Stimulated activated naive CD8-positive, alpha-beta T cell treated with anti-CD3 and anti-CD28 coated beads, Interleukin-15, Interleukin-2, amounts not matched to agents 100 ng/mL and 50 ng/mL, for 24 hours (primary cell): ENCODE results near the gene MAML3.

Source experiments
- H3K27ac Mint-ChIP-seq: one replicate; pipeline ENCODE4 v1.8.0; 2021; ENCODE audit warnings: mild to moderate bottlenecking, mixed read lengths
- H3K27me3 Mint-ChIP-seq: one replicate; pipeline ENCODE4 v1.8.0; 2021; ENCODE audit warnings: mixed read lengths
- H3K36me3 Mint-ChIP-seq: one replicate; pipeline ENCODE4 v1.8.0; 2021; ENCODE audit warnings: low read depth, mixed read lengths
- H3K4me1 Mint-ChIP-seq: one replicate; pipeline ENCODE4 v1.8.0; 2021; ENCODE audit warnings: low read depth, mixed read lengths
- H3K4me3 Mint-ChIP-seq: one replicate; pipeline ENCODE4 v1.8.0; 2021; ENCODE audit warnings: mild to moderate bottlenecking, mixed read lengths
- H3K9me3 Mint-ChIP-seq: one replicate; pipeline ENCODE4 v1.8.0; 2021; ENCODE audit warnings: mixed read lengths

Gene MAML3

GRCh38 chr4:139916041-139916440 is 237.9 kb downstream of the MAML3 start:
- Mint-ChIP-seq H3K36me3 (no peaks in the 10 kb centered on the region), H3K27ac (no peak overlapping the region), H3K4me3 (no peak overlapping the region), H3K27me3 (no peaks in the 10 kb centered on the region), H3K4me1 (no peaks in the 10 kb centered on the region), H3K9me3 (no peaks in the 10 kb centered on the region)

- H3K4me3 Mint-ChIP-seq: no peak overlapping the region
- no peaks in the 10 kb centered on the region for H3K36me3 Mint-ChIP-seq
- no peak overlapping the region for H3K27ac Mint-ChIP-seq
- H3K4me1 Mint-ChIP-seq: no peaks in the 10 kb centered on the region
- H3K27me3 Mint-ChIP-seq: no peaks in the 10 kb centered on the region
- H3K9me3 Mint-ChIP-seq: no peaks in the 10 kb centered on the region
Measured at GRCh38 chr4:139915037-139915436, 238.9 kb downstream of the MAML3 start.

GRCh38 chr4:139913995-139914598 is 239.9 kb downstream of the MAML3 start:
- Mint-ChIP-seq H3K27ac (no peak overlapping the region), H3K36me3 (no peaks in the 10 kb centered on the region), H3K27me3 (no peaks in the 10 kb centered on the region), H3K4me3 (no peak overlapping the region), H3K9me3 (no peaks in the 10 kb centered on the region), H3K4me1 (no peaks in the 10 kb centered on the region)

- Mint-ChIP-seq H3K9me3 (no peaks in the 10 kb centered on the region), H3K27ac (no peak overlapping the region), H3K4me1 (no peaks in the 10 kb centered on the region), H3K36me3 (no peaks in the 10 kb centered on the region), H3K27me3 (no peaks in the 10 kb centered on the region), H3K4me3 (no peak overlapping the region)
Measured at GRCh38 chr4:139913398-139913990, 240.5 kb downstream of the MAML3 start.

- Mint-ChIP-seq H3K27me3 (no peaks in the 10 kb centered on the region), H3K36me3 (no peaks in the 10 kb centered on the region), H3K4me3 (no peak overlapping the region), H3K27ac (no peak overlapping the region), H3K9me3 (no peaks in the 10 kb centered on the region), H3K4me1 (no peaks in the 10 kb centered on the region)
Measured at GRCh38 chr4:139912445-139912844, 241.5 kb downstream of the MAML3 start.

- Mint-ChIP-seq H3K9me3 (no peaks in the 10 kb centered on the region), H3K4me1 (no peaks in the 10 kb centered on the region), H3K27me3 (no peaks in the 10 kb centered on the region), H3K36me3 (no peaks in the 10 kb centered on the region), H3K27ac (no peak overlapping the region), H3K4me3 (no peak overlapping the region)
Measured at GRCh38 chr4:139910106-139910505, 243.9 kb downstream of the MAML3 start.

GRCh38 chr4:139908636-139909437 is 245.1 kb downstream of the MAML3 start:
- Mint-ChIP-seq H3K27me3 (no peaks in the 10 kb centered on the region), H3K4me1 (no peaks in the 10 kb centered on the region), H3K27ac (no peak overlapping the region), H3K4me3 (no peak overlapping the region), H3K36me3 (peaks cover 4% of the 10 kb centered on the region), H3K9me3 (peaks cover 4% of the 10 kb centered on the region)

- Mint-ChIP-seq H3K4me1 (no peaks in the 10 kb centered on the region), H3K36me3 (peaks cover 4% of the 10 kb centered on the region), H3K4me3 (no peak overlapping the region), H3K9me3 (peaks cover 4% of the 10 kb centered on the region), H3K27ac (no peak overlapping the region), H3K27me3 (no peaks in the 10 kb centered on the region)
Measured at GRCh38 chr4:139907001-139907809, 246.8 kb downstream of the MAML3 start.

- no peak overlapping the region for H3K4me3 Mint-ChIP-seq
- H3K4me1 Mint-ChIP-seq: no peaks in the 10 kb centered on the region
- no peaks in the 10 kb centered on the region for H3K27me3 Mint-ChIP-seq
- H3K27ac Mint-ChIP-seq: no peak overlapping the region
- peaks cover 4% of the 10 kb centered on the region for H3K36me3 Mint-ChIP-seq
- peaks cover 4% of the 10 kb centered on the region for H3K9me3 Mint-ChIP-seq
Measured at GRCh38 chr4:139905489-139905888, 248.5 kb downstream of the MAML3 start.

- Mint-ChIP-seq H3K27me3 (no peaks in the 10 kb centered on the region), H3K27ac (no peak overlapping the region), H3K4me1 (no peaks in the 10 kb centered on the region), H3K9me3 (peaks cover 4% of the 10 kb centered on the region), H3K4me3 (no peak overlapping the region), H3K36me3 (peaks cover 4% of the 10 kb centered on the region)
Measured at GRCh38 chr4:139904406-139904805, 249.6 kb downstream of the MAML3 start.

GRCh38 chr4:139903845-139904244 is 250.1 kb downstream of the MAML3 start:
- H3K36me3 Mint-ChIP-seq: peaks cover 4% of the 10 kb centered on the region
- H3K4me3 Mint-ChIP-seq: no peak overlapping the region
- H3K27ac Mint-ChIP-seq: no peak overlapping the region
- no peaks in the 10 kb centered on the region for H3K4me1 Mint-ChIP-seq
- no peaks in the 10 kb centered on the region for H3K27me3 Mint-ChIP-seq
- H3K9me3 Mint-ChIP-seq: peaks cover 4% of the 10 kb centered on the region

GRCh38 chr4:139902321-139903320 is 251.4 kb downstream of the MAML3 start:
- Mint-ChIP-seq H3K4me3 (no peak overlapping the region), H3K36me3 (peaks cover 4% of the 10 kb centered on the region), H3K4me1 (no peaks in the 10 kb centered on the region), H3K27ac (no peak overlapping the region), H3K27me3 (no peaks in the 10 kb centered on the region), H3K9me3 (peaks cover 4% of the 10 kb centered on the region)

GRCh38 chr4:139901531-139902320 is 252.3 kb downstream of the MAML3 start:
- Mint-ChIP-seq H3K4me1 (no peaks in the 10 kb centered on the region), H3K36me3 (peaks cover 4% of the 10 kb centered on the region), H3K27ac (no peak overlapping the region), H3K4me3 (no peak overlapping the region), H3K9me3 (peaks cover 4% of the 10 kb centered on the region), H3K27me3 (no peaks in the 10 kb centered on the region)
